Measurements from ENCODE around the gene PSMA3.

The PSMA3 gene

DNA sequence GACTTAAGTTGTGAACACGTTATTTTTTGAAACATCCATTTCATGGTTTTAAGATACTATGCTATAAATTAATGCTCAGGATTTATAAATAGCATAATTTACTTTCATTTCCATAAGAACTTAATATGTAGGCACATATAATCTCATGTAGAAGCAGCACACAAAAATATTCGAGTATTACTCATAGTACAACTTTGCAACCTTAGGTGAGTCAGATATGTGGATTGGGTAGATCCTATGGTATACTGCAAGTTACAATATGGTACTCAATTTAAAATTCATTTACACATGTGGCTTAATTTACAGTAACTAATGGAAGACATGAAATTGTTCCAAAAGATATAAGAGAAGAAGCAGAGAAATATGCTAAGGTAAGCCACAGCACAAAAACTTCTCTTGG, 26.0 kb downstream of the PSMA3 start:
- no peak for DNase-seq (ENCODE audit: low read depth in 2 of 2)

GRCh38 chr14:58272588-58273372, 28.1 kb downstream of the PSMA3 start:
- DNase-seq (ENCODE audit: low read depth in 2 of 2): no peak

DNA sequence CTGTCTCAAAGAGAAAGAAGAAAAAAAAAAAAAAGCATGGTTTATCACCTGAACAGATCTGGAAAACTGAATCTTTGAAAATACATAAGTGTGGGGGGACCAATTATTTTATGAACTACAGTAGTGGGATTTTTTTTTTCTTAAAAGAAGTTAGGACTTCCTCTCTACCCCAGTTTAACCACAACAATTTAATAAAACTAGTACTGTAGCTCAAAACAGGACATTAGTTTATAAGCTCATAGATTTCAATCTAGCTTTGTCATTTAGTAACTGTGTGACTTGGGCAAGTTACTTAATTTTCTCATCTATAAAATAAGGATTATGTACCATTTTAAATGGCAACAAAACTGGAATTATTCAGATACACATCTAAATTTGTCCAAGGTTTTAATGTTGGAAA, 30.2 kb downstream of the PSMA3 start:
- DNase-seq (ENCODE audit: low read depth in 2 of 2): no peak

- no peak for DNase-seq (ENCODE audit: low read depth in 2 of 2)
These were observed 31.0 kb downstream of the PSMA3 start for GRCh38 chr14:58275527-58276190.

DNA sequence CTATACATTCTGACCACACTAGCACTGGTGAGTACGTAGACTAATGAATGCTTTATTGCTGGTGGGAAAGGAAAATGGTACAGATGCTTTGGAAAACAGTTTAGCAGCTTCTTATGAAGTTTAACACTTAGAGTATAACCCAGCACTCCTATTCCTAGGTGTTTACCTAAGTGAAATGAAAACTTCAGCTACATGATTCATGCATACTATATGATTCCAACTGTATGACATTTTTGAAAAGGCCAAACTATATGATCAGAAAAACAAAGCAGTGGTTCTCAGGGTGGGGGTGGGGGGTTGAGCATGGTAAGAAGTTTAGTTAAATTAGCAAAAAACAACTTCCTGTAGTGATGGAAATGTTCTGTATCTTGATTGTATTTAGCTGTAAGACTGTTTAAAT, 31.6 kb downstream of the PSMA3 start:
- DNase-seq (ENCODE audit: low read depth in 2 of 2): no peak

DNA sequence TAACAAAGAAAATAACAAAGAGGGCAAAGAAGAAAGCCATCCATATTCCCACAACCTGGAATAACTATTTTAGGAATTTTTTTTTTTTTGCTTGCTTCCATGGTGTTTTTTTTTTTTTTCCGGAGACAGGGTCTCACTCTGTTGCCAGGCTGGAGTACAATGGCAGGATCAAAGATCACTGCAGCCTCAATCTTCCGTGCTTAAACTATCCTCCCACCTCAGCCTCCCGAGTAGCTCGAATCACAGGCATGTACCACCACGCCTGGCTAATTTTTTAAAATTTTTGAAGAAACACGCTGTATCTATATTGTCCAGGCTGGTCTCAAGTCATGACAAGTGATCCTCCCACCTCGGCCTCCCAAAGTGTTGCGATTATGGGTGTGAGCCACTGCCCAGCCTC, 33.5 kb downstream of the PSMA3 start:
- DNase-seq (ENCODE audit: low read depth in 2 of 2): no peak

DNA sequence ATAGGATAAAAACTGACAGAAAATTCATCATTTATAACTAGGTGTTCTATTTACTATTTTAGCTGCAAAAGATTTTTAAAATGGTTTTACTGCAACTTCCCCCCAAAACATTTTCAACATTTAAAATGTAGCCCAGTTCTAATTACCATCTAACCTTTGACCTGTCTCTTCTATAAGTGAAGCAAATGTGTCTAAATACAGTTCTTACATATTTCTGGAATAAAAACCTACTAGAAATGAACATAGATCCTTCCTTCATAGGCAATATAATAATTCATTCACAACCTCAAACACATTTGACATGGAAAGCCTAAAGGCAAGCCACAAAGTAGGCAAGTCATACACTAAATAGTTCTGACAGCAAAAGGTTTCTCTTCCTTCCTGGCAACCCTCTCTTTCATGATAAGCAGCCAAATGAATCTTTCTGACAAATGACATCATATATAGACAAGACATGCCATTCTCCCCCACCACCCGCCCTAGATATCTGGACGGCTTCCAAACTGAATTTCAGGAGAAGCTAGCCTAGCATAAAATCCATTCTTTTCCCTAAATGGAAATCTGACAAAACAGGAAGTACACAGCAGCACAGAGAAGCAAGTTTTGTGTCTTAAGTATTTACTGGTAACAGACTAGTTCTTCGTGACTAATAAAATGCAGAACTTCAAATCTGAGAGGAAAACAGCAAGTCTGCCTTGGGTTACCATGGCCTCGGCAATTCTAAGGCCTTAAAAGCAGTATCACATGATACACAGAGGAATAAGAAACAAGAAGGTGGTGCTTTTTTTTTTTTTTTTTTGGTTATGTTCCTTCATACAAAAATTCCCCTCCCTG, 36.5 kb downstream of the PSMA3 start:
- no peak for DNase-seq (ENCODE audit: low read depth in 2 of 2)

DNA sequence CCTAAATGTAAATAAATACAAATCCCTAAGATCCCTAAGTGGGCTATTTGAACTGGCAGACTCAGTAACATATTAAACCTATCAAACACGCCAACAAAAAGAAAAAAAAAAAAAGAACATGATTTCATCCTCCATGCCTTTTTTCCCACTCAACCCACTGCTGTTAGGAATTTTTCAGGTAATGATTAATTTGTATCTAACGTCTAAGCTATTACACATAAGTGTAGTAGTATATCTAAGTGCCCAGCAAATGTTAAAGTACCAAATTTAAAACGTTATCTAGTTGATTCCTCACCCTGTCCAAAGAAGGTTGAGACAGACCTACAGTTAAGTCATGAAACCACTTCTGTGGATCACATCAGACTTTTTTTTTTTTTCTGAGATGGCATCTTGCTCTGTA, 37.3 kb downstream of the PSMA3 start:
- DNase-seq (ENCODE audit: low read depth in 2 of 2): no peak

- DNase-seq (ENCODE audit: low read depth in 2 of 2): no peak
These were observed 38.4 kb downstream of the PSMA3 start for GRCh38 chr14:58282925-58283593.

- no peak for DNase-seq (ENCODE audit: low read depth in 2 of 2)
These were observed 39.1 kb downstream of the PSMA3 start for GRCh38 chr14:58283730-58284129.

DNA sequence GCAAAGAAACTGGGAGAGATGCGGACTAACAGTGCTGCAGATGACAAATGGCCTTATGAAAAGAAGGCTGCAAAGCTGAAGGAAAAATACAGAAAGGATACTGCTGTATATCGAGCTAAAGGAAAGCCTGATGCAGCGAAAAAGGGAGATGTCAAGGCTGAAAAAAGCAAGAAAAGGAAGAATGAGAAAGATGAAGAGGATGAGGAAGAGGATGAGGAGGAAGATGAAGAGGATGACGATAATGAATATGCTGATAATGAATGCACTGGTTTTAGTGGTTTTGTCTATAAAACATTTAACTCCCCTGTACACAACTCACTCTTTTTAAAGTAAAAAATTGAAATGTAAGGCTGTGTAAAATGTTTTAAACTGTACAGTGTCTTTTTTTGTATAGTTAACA, 40.5 kb downstream of the PSMA3 start:
- DNase-seq (ENCODE audit: low read depth in 2 of 2): no peak

DNA sequence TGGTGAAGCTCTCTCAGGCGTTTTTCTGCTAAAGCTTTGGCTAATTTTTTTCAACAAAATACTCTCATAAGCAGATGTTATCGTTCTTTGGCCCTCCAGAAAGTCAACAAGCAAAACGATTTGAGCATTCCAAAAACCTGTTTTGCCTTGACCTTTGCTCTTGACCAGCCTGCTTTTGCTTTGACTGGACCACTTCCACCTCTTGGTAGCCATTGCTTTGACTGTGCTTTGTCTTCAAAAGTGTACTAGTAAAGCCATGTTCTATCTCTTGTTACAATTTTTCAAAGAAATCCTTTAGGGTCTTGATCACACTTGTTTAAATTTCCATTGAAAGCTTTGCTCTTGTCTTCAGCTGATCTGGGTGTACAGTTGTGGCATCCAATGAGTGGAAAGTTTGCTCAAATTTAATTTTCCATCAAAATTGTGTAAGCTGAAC, 43.0 kb downstream of the PSMA3 start:
- no peak for DNase-seq (ENCODE audit: low read depth in 2 of 2)

GRCh38 chr14:58288106-58288792, 43.6 kb downstream of the PSMA3 start:
- DNase-seq (ENCODE audit: low read depth in 2 of 2): no peak

DNA sequence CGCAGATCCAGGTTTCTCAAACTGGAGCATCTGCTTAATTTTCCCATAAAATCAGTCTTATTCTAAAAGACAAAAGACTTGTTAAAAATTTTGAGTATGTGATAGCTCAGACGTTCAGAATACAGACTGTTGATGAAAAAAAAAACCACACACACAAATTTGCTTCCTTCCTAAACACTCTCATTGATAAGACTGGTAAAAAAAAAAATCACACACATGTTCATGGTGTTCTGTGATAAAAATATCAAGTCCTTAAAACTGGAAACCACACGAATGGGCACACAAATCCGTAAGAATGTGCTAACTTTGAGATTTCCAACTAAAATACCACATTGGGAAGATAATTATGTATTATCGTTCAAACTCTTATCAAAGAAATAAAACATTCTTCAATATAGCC, 47.0 kb downstream of the PSMA3 start:
- DNase-seq (ENCODE audit: low read depth in 2 of 2): no peak

- DNase-seq (ENCODE audit: low read depth in 2 of 2): no peak
These were observed 47.5 kb downstream of the PSMA3 start for GRCh38 chr14:58292187-58292586.

GRCh38 chr14:58294201-58294600, 49.6 kb downstream of the PSMA3 start:
- no peak for DNase-seq (ENCODE audit: low read depth in 2 of 2)

DNA sequence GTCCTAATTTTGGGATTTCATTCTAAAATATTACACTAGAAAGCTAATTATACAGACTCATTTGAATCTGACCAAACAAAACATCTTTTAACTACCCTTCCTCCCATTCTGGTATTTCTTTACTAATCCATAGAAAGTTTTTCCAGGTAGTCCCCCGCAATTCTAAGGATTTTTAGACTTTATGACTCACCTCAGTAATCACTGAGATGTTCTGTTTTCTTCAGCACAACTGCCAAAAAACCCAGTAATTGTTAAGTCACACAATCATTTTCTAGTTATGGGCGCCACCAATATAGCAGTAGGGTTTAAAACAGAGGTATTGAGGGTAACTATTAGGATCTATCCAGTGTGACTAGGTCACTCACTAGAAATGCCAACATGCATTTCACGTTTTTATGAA, 52.1 kb downstream of the PSMA3 start:
- DNase-seq (ENCODE audit: low read depth in 2 of 2): no peak

GRCh38 chr14:58297412-58297761, 52.7 kb downstream of the PSMA3 start:
- no peak for DNase-seq (ENCODE audit: low read depth in 2 of 2)

- DNase-seq (ENCODE audit: low read depth in 2 of 2): peak; percentile 95 to 96
These were observed 53.3 kb downstream of the PSMA3 start for GRCh38 chr14:58297762-58298476.

DNA sequence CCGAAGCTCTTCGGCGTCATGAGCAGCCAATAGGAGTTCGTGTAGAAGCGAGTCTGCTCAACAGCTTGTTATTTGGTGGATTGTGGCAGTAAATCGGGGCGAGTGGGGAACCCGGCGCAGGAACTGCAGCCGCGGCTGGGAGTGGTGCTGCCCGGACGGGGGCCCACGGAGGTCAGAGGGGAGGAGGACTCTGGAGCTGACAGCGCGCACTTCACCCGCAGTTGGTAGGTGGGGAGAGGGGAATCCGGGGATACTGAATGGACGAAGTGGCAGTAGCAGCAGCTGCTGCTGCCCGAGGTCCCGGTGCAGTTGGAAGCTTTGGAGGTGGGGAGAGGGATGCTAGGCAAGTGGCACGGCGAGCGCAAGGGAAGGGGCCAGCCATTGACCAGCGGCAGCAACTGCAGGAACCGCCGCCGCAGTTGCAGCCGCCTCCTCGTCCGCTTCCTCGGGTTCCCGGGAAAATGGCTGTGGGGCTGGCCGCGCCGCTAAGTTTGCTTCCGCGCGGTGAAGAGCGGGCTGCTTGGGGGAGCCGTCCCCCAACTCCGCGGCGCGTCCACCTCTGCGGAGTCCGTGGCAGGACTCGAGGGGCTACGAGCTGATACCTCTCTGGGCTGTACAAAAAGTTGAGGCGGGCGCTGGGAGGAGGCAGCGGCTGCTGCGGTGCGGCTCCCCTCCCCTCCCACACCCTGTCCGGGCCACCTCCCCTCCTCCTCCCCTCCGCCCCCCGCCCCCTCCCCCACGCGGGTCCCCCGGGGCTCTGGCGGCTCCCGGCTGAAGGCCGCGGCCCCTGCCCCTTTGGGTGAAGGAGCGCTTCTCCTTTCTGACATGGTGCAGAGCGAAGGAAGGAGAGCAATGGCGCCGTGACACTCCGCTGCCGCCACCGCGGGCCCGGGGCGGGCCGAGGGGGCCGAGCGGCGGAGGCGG, 54.1 kb downstream of the PSMA3 start, which contains the start of gene ARID4A:
Gene ARID4A (plus strand): TSS at position 79 of the 924 bp plus-strand sequence. CDS start 1,300 bp downstream, outside the sequence.
- peak; percentile 66 to 69 for DNase-seq (ENCODE audit: low read depth in 2 of 2)
